ENCODE results near the gene FTO. TPM values are rescaled to one million over a fixed set of nuclear protein-coding genes. Genes with fewer than 3 reads are reported as not detected.

Gene FTO
- total and polyA plus RNA-seq, 2 of the 13 experiments (the other 11 are each of a cell fraction or from before 2014, with no cell fraction given) = 41.6 to 55.8 TPM

GRCh38 chr16:54165174-54165911 lies 461.4 kb downstream of the FTO start (continued):
- TF ChIP-seq ARNT2 (CRISPR knock-in tag; IDR thresholded peaks at IDR 0.05; ENCODE audit: low read depth) = peak; percentile 70; the same call in 1 of the 2 replicates
- TF ChIP-seq CCDC6 (CRISPR knock-in tag; IDR thresholded peaks at IDR 0.05) = peak; percentile 24; the same call in 1 of the 2 replicates
- peak; percentile 54 for TF ChIP-seq ELF1 (CRISPR knock-in tag; IDR thresholded peaks at IDR 0.05)
- no peak for TF ChIP-seq MBD4 (IDR thresholded peaks at IDR 0.05; ENCODE audit: borderline replicate concordance, low read length)
- TF ChIP-seq KLF13 (CRISPR knock-in tag; IDR thresholded peaks at IDR 0.05) = no peak
- TF ChIP-seq, protein P1, sequence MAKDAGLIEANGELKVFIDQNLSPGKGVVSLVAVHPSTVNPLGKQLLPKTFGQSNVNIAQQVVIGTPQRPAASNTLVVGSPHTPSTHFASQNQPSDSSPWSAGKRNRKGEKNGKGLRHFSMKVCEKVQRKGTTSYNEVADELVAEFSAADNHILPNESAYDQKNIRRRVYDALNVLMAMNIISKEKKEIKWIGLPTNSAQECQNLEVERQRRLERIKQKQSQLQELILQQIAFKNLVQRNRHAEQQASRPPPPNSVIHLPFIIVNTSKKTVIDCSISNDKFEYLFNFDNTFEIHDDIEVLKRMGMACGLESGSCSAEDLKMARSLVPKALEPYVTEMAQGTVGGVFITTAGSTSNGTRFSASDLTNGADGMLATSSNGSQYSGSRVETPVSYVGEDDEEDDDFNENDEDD (CRISPR knock-in tag; IDR thresholded peaks at IDR 0.05; ENCODE audit: borderline replicate concordance) = peak; percentile 72; the same call in 1 of the 2 replicates
- no peak for TF ChIP-seq XBP1 (CRISPR knock-in tag; IDR thresholded peaks at IDR 0.05)
- TF ChIP-seq TCF7 (IDR thresholded peaks at IDR 0.05; ENCODE audit: low read depth) = peak; percentile 77
- TF ChIP-seq POLR2A (IDR thresholded peaks at IDR 0.05; ENCODE audit: insufficient read depth in 1 of 2, low read depth in 2 of 2, low read length in 2 of 2) = peak in 1 of 2 experiments; percentile 79; a peak in 2 of 4 replicates
- TF ChIP-seq ZNF766 (CRISPR knock-in tag; IDR thresholded peaks at IDR 0.05; ENCODE audit: borderline replicate concordance) = peak; percentile 92; the same call in 1 of the 2 replicates
- peak; percentile 88 for TF ChIP-seq ZNF574 (CRISPR knock-in tag; IDR thresholded peaks at IDR 0.05)
- TF ChIP-seq ZNF446 (CRISPR knock-in tag; IDR thresholded peaks at IDR 0.05) = no peak
- TF ChIP-seq, protein P2, sequence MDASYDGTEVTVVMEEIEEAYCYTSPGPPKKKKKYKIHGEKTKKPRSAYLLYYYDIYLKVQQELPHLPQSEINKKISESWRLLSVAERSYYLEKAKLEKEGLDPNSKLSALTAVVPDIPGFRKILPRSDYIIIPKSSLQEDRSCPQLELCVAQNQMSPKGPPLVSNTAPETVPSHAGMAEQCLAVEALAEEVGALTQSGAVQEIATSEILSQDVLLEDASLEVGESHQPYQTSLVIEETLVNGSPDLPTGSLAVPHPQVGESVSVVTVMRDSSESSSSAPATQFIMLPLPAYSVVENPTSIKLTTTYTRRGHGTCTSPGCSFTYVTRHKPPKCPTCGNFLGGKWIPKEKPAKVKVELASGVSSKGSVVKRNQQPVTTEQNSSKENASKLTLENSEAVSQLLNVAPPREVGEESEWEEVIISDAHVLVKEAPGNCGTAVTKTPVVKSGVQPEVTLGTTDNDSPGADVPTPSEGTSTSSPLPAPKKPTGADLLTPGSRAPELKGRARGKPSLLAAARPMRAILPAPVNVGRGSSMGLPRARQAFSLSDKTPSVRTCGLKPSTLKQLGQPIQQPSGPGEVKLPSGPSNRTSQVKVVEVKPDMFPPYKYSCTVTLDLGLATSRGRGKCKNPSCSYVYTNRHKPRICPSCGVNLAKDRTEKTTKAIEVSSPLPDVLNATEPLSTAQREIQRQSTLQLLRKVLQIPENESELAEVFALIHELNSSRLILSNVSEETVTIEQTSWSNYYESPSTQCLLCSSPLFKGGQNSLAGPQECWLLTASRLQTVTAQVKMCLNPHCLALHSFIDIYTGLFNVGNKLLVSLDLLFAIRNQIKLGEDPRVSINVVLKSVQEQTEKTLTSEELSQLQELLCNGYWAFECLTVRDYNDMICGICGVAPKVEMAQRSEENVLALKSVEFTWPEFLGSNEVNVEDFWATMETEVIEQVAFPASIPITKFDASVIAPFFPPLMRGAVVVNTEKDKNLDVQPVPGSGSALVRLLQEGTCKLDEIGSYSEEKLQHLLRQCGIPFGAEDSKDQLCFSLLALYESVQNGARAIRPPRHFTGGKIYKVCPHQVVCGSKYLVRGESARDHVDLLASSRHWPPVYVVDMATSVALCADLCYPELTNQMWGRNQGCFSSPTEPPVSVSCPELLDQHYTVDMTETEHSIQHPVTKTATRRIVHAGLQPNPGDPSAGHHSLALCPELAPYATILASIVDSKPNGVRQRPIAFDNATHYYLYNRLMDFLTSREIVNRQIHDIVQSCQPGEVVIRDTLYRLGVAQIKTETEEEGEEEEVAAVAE (CRISPR knock-in tag; IDR thresholded peaks at IDR 0.05; ENCODE audit: borderline replicate concordance) = peak; percentile 85; the same call in 1 of the 2 replicates
- TF ChIP-seq ZMYM4 (CRISPR knock-in tag; IDR thresholded peaks at IDR 0.05) = peak; percentile 97
- TF ChIP-seq SMAD1 (CRISPR knock-in tag; IDR thresholded peaks at IDR 0.05; ENCODE audit: borderline replicate concordance, low read depth) = no peak
- peak; percentile 70 for TF ChIP-seq CBX1 (IDR thresholded peaks at IDR 0.05; ENCODE audit: low read depth)
- 0 out of 2 replicates have a peak, but pooled peaks have one; percentile 73 for TF ChIP-seq ZNF563 (CRISPR knock-in tag; IDR thresholded peaks at IDR 0.05)
- peak; percentile 69; the same call in 1 of the 2 replicates for TF ChIP-seq ZNF605 (CRISPR knock-in tag; IDR thresholded peaks at IDR 0.05)
- TF ChIP-seq MTF1 (CRISPR knock-in tag; IDR thresholded peaks at IDR 0.05) = no peak
- TF ChIP-seq, protein P3, sequence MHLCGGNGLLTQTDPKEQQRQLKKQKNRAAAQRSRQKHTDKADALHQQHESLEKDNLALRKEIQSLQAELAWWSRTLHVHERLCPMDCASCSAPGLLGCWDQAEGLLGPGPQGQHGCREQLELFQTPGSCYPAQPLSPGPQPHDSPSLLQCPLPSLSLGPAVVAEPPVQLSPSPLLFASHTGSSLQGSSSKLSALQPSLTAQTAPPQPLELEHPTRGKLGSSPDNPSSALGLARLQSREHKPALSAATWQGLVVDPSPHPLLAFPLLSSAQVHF (CRISPR knock-in tag; IDR thresholded peaks at IDR 0.05) = no peak
- no peak for TF ChIP-seq ZNF790 (CRISPR knock-in tag; IDR thresholded peaks at IDR 0.05; ENCODE audit: borderline replicate concordance)
